ENCODE data around the gene HDAC9. TPM values are rescaled to one million over a fixed set of nuclear protein-coding genes. Genes with fewer than 3 reads are reported as not detected.

Gene HDAC9
- total RNA-seq, 4 donors from 2014 or later, result 3.4 to 7.2 (median 4.5) TPM

DNA sequence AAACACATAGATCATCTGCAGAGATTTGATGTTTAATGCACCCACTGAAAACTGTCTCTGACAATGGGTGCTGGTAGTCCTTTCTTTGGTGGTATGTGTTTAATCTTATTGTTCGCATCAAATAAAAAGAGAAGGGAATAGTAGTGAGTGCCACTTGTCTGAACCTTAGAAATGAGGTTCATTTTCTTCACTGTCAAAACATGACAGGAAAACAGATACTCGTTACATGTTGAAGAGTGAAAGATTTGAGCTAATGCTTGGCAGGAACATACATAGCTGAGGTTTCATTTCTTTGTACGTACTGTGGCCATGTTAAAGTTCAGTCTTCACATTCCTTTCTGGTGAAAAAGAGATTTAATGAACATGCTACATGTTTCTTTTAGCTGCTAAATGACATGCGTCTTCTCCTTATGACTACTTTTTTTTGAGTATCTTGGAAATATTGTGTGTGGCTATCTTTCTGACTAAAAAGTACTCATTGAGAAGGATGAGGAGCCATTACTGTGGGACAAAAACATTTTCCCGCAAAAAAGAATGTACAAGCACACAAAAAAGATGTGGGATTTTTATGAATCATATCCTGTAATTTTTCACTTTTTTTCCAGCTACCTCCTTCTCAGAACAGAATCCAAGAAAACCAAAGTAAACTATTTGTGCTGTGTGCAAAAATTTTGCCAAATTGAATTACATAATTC lies 513.8 kb downstream of the HDAC9 start:
- no peak for DNase-seq (ENCODE audit: low spot score in 2 of 2)
- no peak overlapping the region for H3K27ac ChIP-seq
- WGBS, result 46% methylated on average over 5 of the region's 5 CpGs
- H3K36me3 ChIP-seq, result no peaks in the 10 kb centered on the region
- no peaks in the 10 kb centered on the region for H3K27me3 ChIP-seq
- no peaks in the 10 kb centered on the region for H3K9me3 ChIP-seq
- H3K4me3 ChIP-seq, result no peak overlapping the region
- TF ChIP-seq POLR2A (IDR thresholded peaks at IDR 0.05) (no peak), EP300 (IDR thresholded peaks at IDR 0.05) (no peak), CTCF (IDR thresholded peaks at IDR 0.05) (no peak), POLR2AphosphoS5 (IDR thresholded peaks at IDR 0.05) (no peak)
- H3K4me1 ChIP-seq, result no peaks in the 10 kb centered on the region

DNA sequence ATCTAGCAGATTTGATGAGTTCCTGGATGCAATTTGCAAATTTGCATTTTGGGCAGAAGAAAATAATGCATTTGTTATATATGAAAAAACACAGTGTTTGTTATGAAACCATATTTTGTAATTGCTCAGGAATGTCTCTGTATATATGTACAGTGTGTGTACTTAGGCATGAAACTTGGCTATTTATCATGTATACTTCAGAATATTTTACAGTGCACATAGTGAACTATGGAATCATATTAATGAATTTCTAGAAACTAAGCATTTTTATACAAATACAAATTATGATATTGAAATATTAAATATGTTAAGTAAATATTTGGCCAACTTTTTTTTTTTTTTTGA lies 514.4 kb downstream of the HDAC9 start:
- Histone ChIP-seq H3K4me3 (no peak overlapping the region), H3K4me1 (no peaks in the 10 kb centered on the region), H3K27ac (no peak overlapping the region), H3K36me3 (no peaks in the 10 kb centered on the region), H3K27me3 (no peaks in the 10 kb centered on the region), H3K9me3 (no peaks in the 10 kb centered on the region)
- DNase-seq (ENCODE audit: low spot score in 2 of 2), result no peak
- TF ChIP-seq CTCF (IDR thresholded peaks at IDR 0.05) (no peak), EP300 (IDR thresholded peaks at IDR 0.05) (no peak), POLR2A (IDR thresholded peaks at IDR 0.05) (no peak), POLR2AphosphoS5 (IDR thresholded peaks at IDR 0.05) (no peak)

GRCh38 chr7:19011212-19011611 lies 515.7 kb downstream of the HDAC9 start:
- no peaks in the 10 kb centered on the region for H3K9me3 ChIP-seq
- no peaks in the 10 kb centered on the region for H3K27me3 ChIP-seq
- TF ChIP-seq CTCF (IDR thresholded peaks at IDR 0.05) (no peak), EP300 (IDR thresholded peaks at IDR 0.05) (no peak), POLR2AphosphoS5 (IDR thresholded peaks at IDR 0.05) (no peak), POLR2A (IDR thresholded peaks at IDR 0.05) (no peak)
- H3K36me3 ChIP-seq, result no peaks in the 10 kb centered on the region
- DNase-seq (ENCODE audit: low spot score in 2 of 2), result no peak
- H3K4me1 ChIP-seq, result no peaks in the 10 kb centered on the region
- H3K27ac ChIP-seq, result no peak overlapping the region
- H3K4me3 ChIP-seq, result no peak overlapping the region
- 73% methylated on average over 7 of the region's 7 CpGs for WGBS

- no peak for TF ChIP-seq POLR2AphosphoS5 (IDR thresholded peaks at IDR 0.05)
- no peak for TF ChIP-seq CTCF (IDR thresholded peaks at IDR 0.05)
- TF ChIP-seq POLR2A (IDR thresholded peaks at IDR 0.05), result no peak
- no peak for TF ChIP-seq EP300 (IDR thresholded peaks at IDR 0.05)
- H3K4me1 ChIP-seq, result no peaks in the 10 kb centered on the region
Observed at GRCh38 chr7:19015098-19015497, 519.5 kb downstream of the HDAC9 start.

DNA sequence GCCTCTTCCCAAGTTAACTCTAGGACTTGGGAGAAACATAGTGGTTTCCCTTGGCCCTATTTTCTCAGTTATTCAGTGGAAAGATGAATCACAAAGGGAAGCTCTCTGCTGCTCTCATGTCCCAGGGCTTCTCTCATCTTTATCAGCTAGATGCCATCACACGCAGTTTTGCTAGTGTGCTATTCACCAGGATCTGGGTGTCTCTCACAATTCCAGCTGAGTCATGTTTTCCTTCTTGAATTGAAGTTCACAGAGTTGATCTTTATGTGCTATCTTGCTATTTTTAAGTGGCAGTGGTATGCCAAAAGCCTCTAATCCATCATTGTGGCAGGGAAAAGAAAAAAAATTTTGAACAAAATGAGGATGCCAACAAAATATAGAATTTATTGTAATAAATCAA lies 520.6 kb downstream of the HDAC9 start:
- no peak for DNase-seq (ENCODE audit: low spot score in 2 of 2)
- no peaks in the 10 kb centered on the region for H3K36me3 ChIP-seq

More at GRCh38 chr7:19015098-19015497, 519.5 kb downstream of the HDAC9 start:
- H3K9me3 ChIP-seq, result peaks cover 4% of the 10 kb centered on the region
- H3K27me3 ChIP-seq, result no peaks in the 10 kb centered on the region
- no peaks in the 10 kb centered on the region for H3K36me3 ChIP-seq
- DNase-seq (ENCODE audit: low spot score in 2 of 2), result no peak
- WGBS, result 91% methylated on average over 3 of the region's 3 CpGs
- no peak overlapping the region for H3K4me3 ChIP-seq
- H3K27ac ChIP-seq, result no peak overlapping the region

More for the DNA sequence above, 520.6 kb downstream of the HDAC9 start:
- H3K9me3 ChIP-seq, result peaks cover 4% of the 10 kb centered on the region
- H3K27ac ChIP-seq, result no peak overlapping the region
- no peak for TF ChIP-seq CTCF (IDR thresholded peaks at IDR 0.05)
- no peak for TF ChIP-seq POLR2A (IDR thresholded peaks at IDR 0.05)
- no peak for TF ChIP-seq POLR2AphosphoS5 (IDR thresholded peaks at IDR 0.05)
- TF ChIP-seq EP300 (IDR thresholded peaks at IDR 0.05), result no peak
- H3K27me3 ChIP-seq, result no peaks in the 10 kb centered on the region
- 88% methylated on average over 1 of the region's 1 CpG for WGBS
- H3K4me1 ChIP-seq, result no peaks in the 10 kb centered on the region
- H3K4me3 ChIP-seq, result no peak overlapping the region
